Astrocyte (in vitro differentiated cells and primary cell): Measurements from ENCODE around the gene EIF4G3. TPM values are rescaled to one million over a fixed set of nuclear protein-coding genes. Genes with fewer than 3 reads are reported as not detected.

Source experiments
- DNase-seq: peaks from one replicate; pipeline ENCODE4 v3.0.0-alpha.2; 2010; ENCODE audit warnings: low read depth
- FAIRE-seq: peaks from 2 replicates; lab custom pipeline; 2011; peaks lifted over from hg19 to GRCh38; lab: Jason Lieb, UNC
- H2AFZ ChIP-seq: 2 replicates; pipeline ENCODE4 v1.6.0; 2012; ENCODE audit warnings: low read depth, low read length, inconsistent platforms
- H3K27ac ChIP-seq: 2 replicates; pipeline ENCODE4 v1.5.1; 2011; ENCODE audit warnings: low read depth, low read length, inconsistent platforms
- H3K27me3 ChIP-seq: 2 replicates; pipeline ENCODE4 v1.6.0; 2011; ENCODE audit warnings: low read length, inconsistent platforms; ENCODE audit not compliant: insufficient read depth
- H3K36me3 ChIP-seq: 2 replicates; pipeline ENCODE4 v1.5.1; 2011; ENCODE audit warnings: low read length, inconsistent platforms; ENCODE audit not compliant: insufficient read depth
- H3K4me1 ChIP-seq: 2 replicates; pipeline ENCODE4 v1.5.1; 2011; ENCODE audit warnings: low read length, inconsistent platforms; ENCODE audit not compliant: insufficient read depth
- H3K4me2 ChIP-seq: 2 replicates; pipeline ENCODE4 v1.6.0; 2012; ENCODE audit warnings: low read length, inconsistent platforms
- H3K4me3 ChIP-seq: 2 replicates; pipeline ENCODE4 v1.5.1; 2011; ENCODE audit warnings: low read depth, mild to moderate bottlenecking, low read length, inconsistent platforms; ENCODE audit not compliant: insufficient read depth
- H3K79me2 ChIP-seq: 2 replicates; pipeline ENCODE4 v1.6.0; 2012; ENCODE audit warnings: mild to moderate bottlenecking, low read length, inconsistent platforms; ENCODE audit not compliant: insufficient read depth
- H3K9ac ChIP-seq: 2 replicates; pipeline ENCODE4 v1.6.0; 2012; ENCODE audit warnings: mild to moderate bottlenecking, low read length, inconsistent platforms
- H3K9me3 ChIP-seq: 2 replicates; pipeline ENCODE4 v1.5.1; 2012; ENCODE audit warnings: low read depth, mild to moderate bottlenecking, low read length, inconsistent platforms; ENCODE audit not compliant: insufficient read depth
- H4K20me1 ChIP-seq: 2 replicates; pipeline ENCODE4 v1.6.0; 2012; ENCODE audit warnings: low read length, inconsistent platforms; ENCODE audit not compliant: insufficient read depth
- H3K27ac Mint-ChIP-seq: one replicate; pipeline ENCODE4 v1.8.0; 2021; ENCODE audit warnings: mild to moderate bottlenecking, mixed read lengths; ENCODE audit not compliant: unreplicated experiment
- H3K27me3 Mint-ChIP-seq: one replicate; pipeline ENCODE4 v1.8.0; 2021; ENCODE audit warnings: low read depth, mixed read lengths; ENCODE audit not compliant: unreplicated experiment
- H3K36me3 Mint-ChIP-seq: one replicate; pipeline ENCODE4 v1.8.0; 2021; ENCODE audit warnings: low read depth, mixed read lengths; ENCODE audit not compliant: unreplicated experiment
- H3K4me1 Mint-ChIP-seq: one replicate; pipeline ENCODE4 v1.8.0; 2021; ENCODE audit warnings: low read depth, mixed read lengths; ENCODE audit not compliant: unreplicated experiment
- H3K4me3 Mint-ChIP-seq: one replicate; pipeline ENCODE4 v1.8.0; 2021; ENCODE audit warnings: mild to moderate bottlenecking, moderate library complexity, mixed read lengths; ENCODE audit not compliant: unreplicated experiment
- H3K9me3 Mint-ChIP-seq: one replicate; pipeline ENCODE4 v1.8.0; 2021; ENCODE audit warnings: mild to moderate bottlenecking, mixed read lengths; ENCODE audit not compliant: unreplicated experiment
- EZH2 ChIP-seq: IDR thresholded peaks from 2 replicates; pipeline ENCODE4 v1.6.1; 2012; ENCODE audit warnings: mild to moderate bottlenecking, low read length, inconsistent platforms; ENCODE audit not compliant: insufficient read depth
- total RNA-seq: library from RNA; stranded (reverse); gene quantifications from 2 replicates; pipeline ENCODE4 v1.2.1, GENCODE V29; 2021
- TF ChIP-seq, protein P1 (sequence below): IDR thresholded peaks from 2 replicates; pipeline ENCODE4 v1.5.1; 2011; ENCODE audit warnings: low read depth, mild to moderate bottlenecking, inconsistent platforms, low read length, moderate library complexity; ENCODE audit not compliant: insufficient read depth

EIF4G3 gene
- total RNA-seq, 1 donor from 2014 or later: 76.1 TPM

DNA sequence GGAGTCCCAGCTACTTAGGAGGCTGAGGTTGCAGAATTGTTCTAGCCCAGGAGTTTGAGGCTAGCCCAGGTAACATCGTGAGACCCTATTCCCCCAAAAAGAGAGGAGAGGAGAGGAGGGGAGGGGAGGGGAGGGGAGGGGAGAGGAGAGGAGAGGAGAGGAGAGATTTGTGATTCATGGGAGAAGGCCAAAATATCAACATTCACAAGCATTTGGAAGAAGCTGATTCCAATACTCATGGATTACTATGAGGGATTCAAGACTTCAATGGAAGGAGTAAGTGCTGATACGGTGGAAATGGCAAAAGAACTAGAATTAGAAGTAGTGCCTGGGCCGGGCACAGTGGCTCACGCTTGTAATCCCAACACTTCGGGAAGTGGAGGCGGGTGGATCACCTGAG is 187.8 kb downstream of the EIF4G3 start:
- FAIRE-seq: no peak
- no peak for DNase-seq
- Mint-ChIP-seq H3K27ac (no peak overlapping the region), H3K27me3 (no peaks in the 10 kb centered on the region), H3K9me3 (no peaks in the 10 kb centered on the region), H3K4me3 (no peak overlapping the region), H3K36me3 (no peaks in the 10 kb centered on the region), H3K4me1 (peaks cover 13% of the 10 kb centered on the region)
- Histone ChIP-seq H4K20me1 (peaks cover 51% of the 10 kb centered on the region), H2AFZ (no peak overlapping the region), H3K27ac (no peak overlapping the region), H3K4me2 (no peak overlapping the region), H3K27me3 (no peaks in the 10 kb centered on the region), H3K9me3 (no peaks in the 10 kb centered on the region), H3K9ac (no peak overlapping the region), H3K4me1 (no peaks in the 10 kb centered on the region), H3K36me3 (no peaks in the 10 kb centered on the region), H3K79me2 (peaks cover 24% of the 10 kb centered on the region), H3K4me3 (no peak overlapping the region)
- no peak for TF ChIP-seq EZH2
- TF ChIP-seq, protein P1, sequence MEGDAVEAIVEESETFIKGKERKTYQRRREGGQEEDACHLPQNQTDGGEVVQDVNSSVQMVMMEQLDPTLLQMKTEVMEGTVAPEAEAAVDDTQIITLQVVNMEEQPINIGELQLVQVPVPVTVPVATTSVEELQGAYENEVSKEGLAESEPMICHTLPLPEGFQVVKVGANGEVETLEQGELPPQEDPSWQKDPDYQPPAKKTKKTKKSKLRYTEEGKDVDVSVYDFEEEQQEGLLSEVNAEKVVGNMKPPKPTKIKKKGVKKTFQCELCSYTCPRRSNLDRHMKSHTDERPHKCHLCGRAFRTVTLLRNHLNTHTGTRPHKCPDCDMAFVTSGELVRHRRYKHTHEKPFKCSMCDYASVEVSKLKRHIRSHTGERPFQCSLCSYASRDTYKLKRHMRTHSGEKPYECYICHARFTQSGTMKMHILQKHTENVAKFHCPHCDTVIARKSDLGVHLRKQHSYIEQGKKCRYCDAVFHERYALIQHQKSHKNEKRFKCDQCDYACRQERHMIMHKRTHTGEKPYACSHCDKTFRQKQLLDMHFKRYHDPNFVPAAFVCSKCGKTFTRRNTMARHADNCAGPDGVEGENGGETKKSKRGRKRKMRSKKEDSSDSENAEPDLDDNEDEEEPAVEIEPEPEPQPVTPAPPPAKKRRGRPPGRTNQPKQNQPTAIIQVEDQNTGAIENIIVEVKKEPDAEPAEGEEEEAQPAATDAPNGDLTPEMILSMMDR: no peak

DNA sequence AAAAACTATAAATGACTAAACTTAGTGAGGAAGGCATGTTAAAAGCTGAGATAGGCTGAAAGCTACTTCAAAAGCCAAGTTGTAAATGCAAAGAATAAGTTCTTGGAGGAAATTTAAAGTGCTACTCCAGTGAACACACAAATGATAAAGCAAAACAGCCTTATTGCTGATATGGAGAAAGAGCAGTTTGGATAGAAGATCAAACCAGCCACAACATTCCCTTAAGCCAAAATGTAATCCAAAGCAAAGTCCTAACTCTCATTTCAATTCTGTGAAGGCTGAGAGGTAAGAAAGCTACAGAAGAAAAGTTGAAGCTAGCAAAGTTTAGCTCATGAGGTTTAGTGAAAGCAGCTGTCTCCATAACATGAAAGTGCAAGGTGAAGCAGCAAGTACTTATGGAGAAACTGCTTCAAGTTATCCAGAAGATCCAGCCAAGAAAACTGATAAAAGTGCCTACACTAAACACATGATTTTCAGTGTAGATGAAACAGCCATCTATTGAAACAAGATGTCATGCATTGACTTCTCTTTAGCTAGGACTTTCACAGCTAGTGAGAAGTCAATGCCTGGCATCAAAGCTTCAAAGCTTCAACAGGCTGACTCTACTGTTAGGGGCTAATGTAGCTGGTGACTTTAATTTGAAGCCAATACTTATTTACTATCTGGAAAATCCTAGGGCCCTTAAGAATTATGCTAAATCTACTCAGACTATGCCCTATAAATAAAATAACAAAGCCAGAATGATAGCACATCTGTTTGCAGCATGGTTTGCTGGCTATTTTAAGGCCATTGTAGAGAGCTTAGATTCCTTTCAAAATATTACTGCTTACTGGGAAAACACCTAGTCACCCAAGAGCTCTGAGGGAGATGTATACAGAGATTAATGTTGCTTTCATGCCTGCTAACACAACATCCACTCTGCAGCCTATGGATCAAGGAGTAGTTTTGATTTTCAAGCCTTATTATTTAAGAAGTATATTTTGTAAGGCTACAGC is 188.6 kb downstream of the EIF4G3 start:
- no peak overlapping the region for H2AFZ ChIP-seq
- FAIRE-seq: no peak
- H3K4me2 ChIP-seq: no peak overlapping the region
- TF ChIP-seq EZH2: no peak
- TF ChIP-seq, protein P1: no peak
- no peak overlapping the region for H3K4me3 Mint-ChIP-seq
- H3K79me2 ChIP-seq: peaks cover 24% of the 10 kb centered on the region
- H3K36me3 Mint-ChIP-seq: no peaks in the 10 kb centered on the region
- H3K9me3 ChIP-seq: no peaks in the 10 kb centered on the region
- peaks cover 13% of the 10 kb centered on the region for H3K4me1 Mint-ChIP-seq
- H3K9ac ChIP-seq: no peak overlapping the region
- no peaks in the 10 kb centered on the region for H3K9me3 Mint-ChIP-seq
- peaks cover 47% of the 10 kb centered on the region for H4K20me1 ChIP-seq
- H3K4me3 ChIP-seq: no peak overlapping the region
- H3K27ac Mint-ChIP-seq: peak overlapping the region; percentile 47
- H3K27ac ChIP-seq: no peak overlapping the region
- peaks cover under 1% of the 10 kb centered on the region for H3K4me1 ChIP-seq
- H3K36me3 ChIP-seq: no peaks in the 10 kb centered on the region
- DNase-seq: peak; percentile 6
- H3K27me3 Mint-ChIP-seq: no peaks in the 10 kb centered on the region
- H3K27me3 ChIP-seq: no peaks in the 10 kb centered on the region
